ENCODE results near the gene OR2AG2.

Gene OR2AG2

DNA sequence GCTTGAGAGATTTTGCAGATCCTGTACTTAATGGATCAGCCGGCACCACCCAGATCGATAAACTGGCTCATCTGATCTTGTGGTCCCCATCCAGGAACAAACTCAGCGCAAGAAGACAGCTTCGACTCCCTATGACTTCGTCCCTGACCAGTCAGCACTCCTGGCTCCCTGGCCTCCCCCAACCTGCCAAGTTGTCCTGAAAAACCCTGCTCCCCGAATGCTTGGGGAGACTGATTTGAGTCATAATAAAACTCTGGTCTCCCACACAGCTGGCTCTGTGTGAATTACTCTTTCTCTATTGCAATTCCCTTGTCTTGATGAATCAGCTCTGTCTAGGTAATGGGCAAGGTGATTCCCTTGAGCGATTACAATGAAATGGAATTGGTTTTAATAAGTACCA lies 29.5 kb downstream of the OR2AG2 start:
- DNase-seq (ENCODE audit: low read depth in 1 of 2, low spot score in 1 of 2): no peak

- DNase-seq (ENCODE audit: low read depth in 1 of 2, low spot score in 1 of 2): no peak
Measured at GRCh38 chr11:6738590-6738989, 33.2 kb downstream of the OR2AG2 start.

DNA sequence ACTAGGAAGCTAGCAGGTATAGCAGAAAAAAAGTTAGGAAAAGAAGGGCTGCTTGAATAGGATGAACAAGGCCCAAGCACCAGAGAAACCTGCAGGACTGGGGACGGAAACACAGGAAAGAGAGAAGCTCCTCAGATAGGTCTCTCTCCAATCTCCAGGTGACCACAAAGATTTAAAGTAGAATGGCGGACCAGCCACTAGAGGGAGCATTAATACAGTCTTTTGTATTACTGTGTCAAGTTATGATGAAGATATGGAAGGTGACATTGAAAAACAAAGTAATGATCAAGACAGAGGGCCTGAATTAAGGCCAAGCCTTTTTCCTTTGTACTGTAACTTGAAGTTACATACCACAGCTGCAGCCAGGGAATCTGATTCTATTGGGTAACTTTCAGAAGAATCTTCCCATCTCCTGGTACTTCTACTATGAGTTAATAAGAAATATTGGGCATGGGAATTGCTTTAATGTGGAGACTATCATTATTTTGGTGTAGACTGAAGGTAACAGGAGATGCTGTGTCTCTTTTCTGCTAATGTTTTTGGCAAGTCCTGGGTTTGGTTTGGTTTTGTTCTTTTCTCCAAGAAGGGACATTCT lies 33.8 kb downstream of the OR2AG2 start:
- DNase-seq (ENCODE audit: low read depth in 1 of 2, low spot score in 1 of 2): peak in 1 of 2 donors; percentile 59

GRCh38 chr11:6736495-6737121 lies 35.2 kb downstream of the OR2AG2 start:
- DNase-seq (ENCODE audit: low read depth in 1 of 2, low spot score in 1 of 2): no peak

DNA sequence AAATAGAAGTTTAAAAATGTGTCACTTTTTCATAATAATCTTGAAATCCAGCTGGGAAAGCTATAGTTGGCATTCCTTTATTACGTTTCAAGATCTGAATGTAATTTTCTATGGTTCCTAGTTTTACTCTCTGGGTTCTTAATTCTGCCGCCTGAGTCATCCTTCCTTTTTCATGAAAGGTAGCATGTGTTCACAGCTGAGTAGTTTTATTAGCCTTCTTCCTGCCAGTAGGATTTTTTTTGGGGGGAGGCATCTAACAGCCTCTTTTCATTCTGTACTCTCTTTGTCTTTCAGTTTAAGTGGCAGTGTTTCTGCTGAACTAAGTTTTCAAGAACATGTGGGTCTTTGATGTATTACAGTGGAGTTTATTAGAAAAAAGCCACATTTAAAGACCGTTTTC lies 36.5 kb downstream of the OR2AG2 start:
- DNase-seq (ENCODE audit: low read depth in 1 of 2, low spot score in 1 of 2): no peak

DNA sequence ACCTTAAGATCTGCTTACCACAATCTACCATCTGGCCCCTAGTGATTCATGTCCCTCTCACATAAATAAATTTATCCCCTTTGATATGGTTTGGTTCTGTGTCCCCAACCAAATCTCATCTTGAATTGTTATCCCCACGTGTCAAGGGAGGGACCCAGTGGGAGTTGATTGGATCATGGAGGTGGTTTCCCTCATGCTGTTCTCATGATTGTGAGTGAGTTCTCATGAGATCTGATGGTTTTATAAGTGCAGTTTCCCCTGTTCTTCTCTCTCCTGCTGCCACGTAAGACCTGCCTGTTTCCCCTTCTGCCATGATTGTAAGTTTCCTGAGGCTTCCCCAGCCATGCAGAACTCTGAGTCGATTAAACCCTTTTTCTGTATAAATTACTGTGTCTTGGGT lies 37.2 kb downstream of the OR2AG2 start:
- no peak for DNase-seq (ENCODE audit: low read depth in 1 of 2, low spot score in 1 of 2)

DNA sequence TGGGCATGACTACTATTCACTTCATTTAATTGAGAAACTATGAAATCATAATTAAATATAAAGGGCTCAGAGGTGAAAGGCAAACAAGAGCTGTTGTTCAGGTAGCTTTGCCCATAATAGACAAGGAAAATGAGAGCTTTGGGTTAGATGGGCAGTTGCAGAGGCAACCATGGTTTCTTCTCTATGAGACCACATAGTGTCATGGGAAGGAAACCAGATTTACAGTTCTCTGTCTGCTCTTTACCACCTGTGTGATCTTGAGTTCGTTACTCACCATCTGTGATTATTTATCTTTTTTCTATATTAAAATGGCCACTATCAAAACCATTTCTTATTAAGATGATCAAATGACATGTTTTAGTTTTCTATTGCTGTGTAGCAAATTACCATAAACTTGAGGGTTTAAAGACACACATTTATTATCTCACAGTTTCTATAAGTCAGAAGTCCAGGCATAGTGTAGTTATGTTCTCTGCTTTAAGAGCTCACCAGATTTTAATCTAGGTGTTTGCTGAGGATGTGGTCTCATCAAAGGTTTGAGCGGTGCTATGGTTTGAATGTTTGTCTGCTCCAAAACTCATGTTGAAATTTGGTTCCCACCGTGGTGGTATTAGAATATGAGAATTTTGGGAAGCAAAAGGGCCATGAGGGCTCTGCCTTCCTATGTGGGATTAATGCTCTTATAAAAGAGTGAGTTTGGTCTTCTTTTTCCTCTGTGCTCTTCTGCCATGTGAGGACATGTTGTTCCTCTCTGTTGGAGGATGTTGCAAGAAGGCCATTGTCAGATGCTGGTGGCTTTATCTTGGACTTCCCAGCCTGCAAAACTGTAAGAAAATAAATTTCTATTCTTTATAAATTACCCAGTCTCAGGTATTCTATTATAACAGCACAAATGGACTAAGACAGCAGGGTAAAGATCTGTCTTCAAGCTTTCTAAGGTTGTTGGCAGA lies 38.2 kb downstream of the OR2AG2 start:
- DNase-seq (ENCODE audit: low read depth in 1 of 2, low spot score in 1 of 2): no peak

DNA sequence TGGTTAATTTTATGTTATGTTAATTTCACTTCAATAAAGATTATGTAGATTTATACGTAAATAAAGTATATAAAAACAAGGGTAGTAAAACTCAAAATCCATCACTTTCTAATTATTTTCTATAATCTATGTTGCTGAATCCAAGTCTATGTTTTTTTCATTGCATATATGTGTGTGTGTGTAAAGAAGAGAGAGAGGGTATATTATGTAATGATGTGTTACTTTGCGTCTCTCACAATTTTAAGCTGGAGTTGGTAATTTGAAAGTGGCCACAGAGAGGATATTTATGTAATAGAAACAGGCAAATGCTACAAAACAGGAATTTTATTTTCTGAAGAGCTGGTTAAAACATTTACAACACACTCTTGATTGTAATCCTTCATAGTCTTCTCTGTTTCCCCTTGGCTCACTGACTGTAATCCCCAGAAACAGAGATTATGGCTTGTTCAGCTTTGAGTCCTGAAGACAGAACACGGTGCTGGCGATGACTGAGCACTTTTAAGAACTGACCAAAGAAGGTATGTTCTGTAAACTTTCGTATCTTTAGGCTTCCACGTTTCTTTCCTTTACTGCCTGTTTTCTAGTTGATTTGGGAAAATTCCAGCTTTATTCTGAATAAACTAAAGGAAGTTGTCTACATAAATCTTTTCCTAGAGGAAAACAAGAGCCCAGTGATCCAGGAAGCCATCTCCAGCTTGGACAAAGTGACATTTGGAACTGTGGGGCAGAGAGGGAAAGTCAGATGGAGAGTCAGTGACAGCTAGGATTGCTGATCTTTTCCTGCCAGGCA lies 43.6 kb downstream of the OR2AG2 start:
- no peak for DNase-seq (ENCODE audit: low read depth in 1 of 2, low spot score in 1 of 2)

GRCh38 chr11:6725386-6725896 lies 46.3 kb downstream of the OR2AG2 start:
- DNase-seq (ENCODE audit: low read depth in 1 of 2, low spot score in 1 of 2): no peak

- DNase-seq (ENCODE audit: low read depth in 1 of 2, low spot score in 1 of 2): no peak
Measured at GRCh38 chr11:6724013-6724412, 47.8 kb downstream of the OR2AG2 start.

- no peak for DNase-seq (ENCODE audit: low read depth in 1 of 2, low spot score in 1 of 2)
Measured at GRCh38 chr11:6721343-6721742, 50.4 kb downstream of the OR2AG2 start.

- DNase-seq (ENCODE audit: low read depth in 1 of 2, low spot score in 1 of 2): no peak
Measured at GRCh38 chr11:6719576-6719975, 52.2 kb downstream of the OR2AG2 start.

DNA sequence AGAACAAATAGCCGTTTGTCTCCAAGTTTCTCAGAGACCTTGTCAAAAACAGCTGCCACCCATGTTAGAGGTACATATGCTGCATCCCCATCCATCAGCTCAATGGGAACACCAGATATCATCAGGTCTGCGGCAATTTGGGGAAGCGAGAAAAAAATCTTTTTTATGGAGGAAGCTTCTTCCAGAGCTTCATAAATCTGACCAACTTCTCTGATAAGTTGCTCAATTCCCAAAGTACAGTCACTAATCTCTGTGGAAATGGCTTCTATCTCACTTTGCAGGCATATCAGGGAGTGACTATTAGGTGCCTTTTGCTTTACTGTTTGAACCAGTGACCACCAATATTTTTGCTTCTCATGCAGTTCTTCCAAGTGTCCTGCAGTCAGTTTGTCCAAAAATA lies 54.4 kb downstream of the OR2AG2 start:
- no peak for DNase-seq (ENCODE audit: low read depth in 1 of 2, low spot score in 1 of 2)
